ENCODE data around the gene SOCS7.

The SOCS7 gene

GRCh38 chr17:38352245-38353085, 821 bp downstream of the SOCS7 start:
- peak; percentile 30 for DNase-seq (ENCODE audit: low read depth)
- TF ChIP-seq CTCF (IDR thresholded peaks at IDR 0.05; ENCODE audit: insufficient read depth, low read depth, low read length, missing control alignments): no peak
- H3K4me3 ChIP-seq (ENCODE audit: low read length): peak overlapping the region; percentile 63

- H3K4me3 ChIP-seq (ENCODE audit: low read length): peak overlapping the region; percentile 63
- no peak for TF ChIP-seq CTCF (IDR thresholded peaks at IDR 0.05; ENCODE audit: insufficient read depth, low read depth, low read length, missing control alignments)
- no peak for DNase-seq (ENCODE audit: low read depth)
Measured at GRCh38 chr17:38353086-38353604, 1.5 kb downstream of the SOCS7 start.

- TF ChIP-seq CTCF (IDR thresholded peaks at IDR 0.05; ENCODE audit: insufficient read depth, low read depth, low read length, missing control alignments): no peak
- no peak for DNase-seq (ENCODE audit: low read depth)
- no peak overlapping the region for H3K4me3 ChIP-seq (ENCODE audit: low read length)
Measured at GRCh38 chr17:38353668-38354067, 2.0 kb downstream of the SOCS7 start.

- TF ChIP-seq CTCF (IDR thresholded peaks at IDR 0.05; ENCODE audit: insufficient read depth, low read depth, low read length, missing control alignments): no peak
- no peak overlapping the region for H3K4me3 ChIP-seq (ENCODE audit: low read length)
Measured at GRCh38 chr17:38354466-38354865, 2.8 kb downstream of the SOCS7 start.

GRCh38 chr17:38355251-38355650, 3.6 kb downstream of the SOCS7 start:
- H3K4me3 ChIP-seq (ENCODE audit: low read length): no peak overlapping the region
- TF ChIP-seq CTCF (IDR thresholded peaks at IDR 0.05; ENCODE audit: insufficient read depth, low read depth, low read length, missing control alignments): no peak
- DNase-seq (ENCODE audit: low read depth): no peak

More at GRCh38 chr17:38354466-38354865, 2.8 kb downstream of the SOCS7 start:
- DNase-seq (ENCODE audit: low read depth): no peak

GRCh38 chr17:38357486-38358123, 6.0 kb downstream of the SOCS7 start:
- H3K4me3 ChIP-seq (ENCODE audit: low read length): no peak overlapping the region
- no peak for DNase-seq (ENCODE audit: low read depth)
- no peak for TF ChIP-seq CTCF (IDR thresholded peaks at IDR 0.05; ENCODE audit: insufficient read depth, low read depth, low read length, missing control alignments)
